Stimulated activated naive CD4-positive, alpha-beta T cell (primary cell): ENCODE results near the gene OTC.

Experiments used
- DNase-seq, 6 experiments: peaks; one replicate each; lab custom pipeline; 2025; lab: John Stamatoyannopoulos, UW

OTC gene

DNA sequence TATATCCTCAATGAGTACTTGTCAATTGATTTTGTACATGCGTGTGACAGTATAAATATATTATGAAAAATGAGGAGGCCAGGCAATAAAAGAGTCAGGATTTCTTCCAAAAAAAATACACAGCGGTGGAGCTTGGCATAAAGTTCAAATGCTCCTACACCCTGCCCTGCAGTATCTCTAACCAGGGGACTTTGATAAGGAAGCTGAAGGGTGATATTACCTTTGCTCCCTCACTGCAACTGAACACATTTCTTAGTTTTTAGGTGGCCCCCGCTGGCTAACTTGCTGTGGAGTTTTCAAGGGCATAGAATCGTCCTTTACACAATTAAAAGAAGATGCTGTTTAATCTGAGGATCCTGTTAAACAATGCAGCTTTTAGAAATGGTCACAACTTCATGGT, at the start of gene OTC:
OTC (plus strand) TSS at position 243 of the 400 bp plus-strand sequence; CDS start at position 336, 93 bp downstream.
- DNase-seq: no peak

GRCh38 chrX:38304010-38304409, 48.4 kb upstream of the OTC start:
- DNase-seq: no peak

DNA sequence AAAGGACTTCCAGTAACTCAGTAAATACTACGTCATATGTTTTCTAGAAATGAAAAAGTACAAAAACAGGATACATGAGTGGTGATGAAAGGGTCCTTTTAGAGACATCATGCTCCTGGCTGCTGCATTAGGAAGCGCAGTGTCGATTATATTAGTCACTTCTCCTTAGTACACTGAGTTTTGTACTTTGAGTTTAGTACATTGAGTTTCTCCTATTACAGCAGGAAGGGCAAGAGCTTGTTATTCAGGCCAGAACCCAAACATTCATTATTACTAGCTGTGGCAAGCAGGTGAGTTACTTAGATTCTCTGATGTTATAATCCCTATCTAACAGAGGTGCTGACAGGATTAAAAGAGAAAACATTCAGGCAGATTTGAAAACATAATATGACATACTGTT, 46.4 kb upstream of the OTC start:
- no peak for DNase-seq

GRCh38 chrX:38311743-38312142, 40.7 kb upstream of the OTC start:
- no peak for DNase-seq

GRCh38 chrX:38312436-38312835, 40.0 kb upstream of the OTC start:
- DNase-seq: no peak

DNA sequence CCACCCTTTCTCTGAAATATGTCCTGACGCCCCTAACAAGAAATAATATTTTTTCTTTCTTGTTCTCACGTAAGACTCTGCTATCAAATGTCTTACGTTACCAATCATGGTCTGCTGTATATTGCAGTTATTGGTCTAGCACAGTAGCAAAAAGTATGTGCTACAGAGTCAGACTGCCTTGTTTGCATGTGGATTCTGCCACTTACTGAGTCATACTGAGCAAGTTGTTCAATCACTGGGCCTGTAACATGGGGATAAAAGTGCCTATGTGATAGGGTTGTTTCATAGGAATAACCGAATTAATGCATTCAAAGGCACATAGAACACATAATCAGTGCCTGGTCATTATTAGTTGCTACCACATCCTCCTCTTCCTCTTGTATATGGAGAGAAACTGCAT, 39.2 kb upstream of the OTC start:
- no peak for DNase-seq

DNA sequence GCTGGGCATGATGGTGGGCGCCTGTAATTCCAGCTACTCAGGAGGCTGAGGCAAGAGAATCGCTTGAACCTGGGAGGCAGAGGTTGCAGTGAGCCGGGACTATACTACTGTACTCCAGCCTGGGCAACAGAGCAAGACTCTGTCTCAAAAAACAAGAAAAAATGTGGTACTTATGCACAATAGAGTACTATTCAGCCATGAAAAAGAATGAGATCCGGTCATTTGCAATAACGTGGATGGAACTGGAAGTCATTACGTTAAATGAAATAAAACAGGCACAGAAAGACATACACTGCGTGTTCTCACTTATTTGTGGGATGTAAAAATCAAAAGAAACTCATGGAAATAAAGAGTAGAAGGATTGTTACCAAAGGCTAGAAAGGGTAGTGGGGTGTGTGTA, 37.2 kb upstream of the OTC start:
- no peak for DNase-seq

GRCh38 chrX:38318196-38318595, 34.2 kb upstream of the OTC start:
- DNase-seq: no peak

GRCh38 chrX:38318606-38319005, 33.8 kb upstream of the OTC start:
- no peak for DNase-seq

GRCh38 chrX:38320819-38321218, 31.6 kb upstream of the OTC start:
- DNase-seq: no peak

- DNase-seq: no peak
These were observed 26.3 kb upstream of the OTC start for GRCh38 chrX:38326086-38326485.

DNA sequence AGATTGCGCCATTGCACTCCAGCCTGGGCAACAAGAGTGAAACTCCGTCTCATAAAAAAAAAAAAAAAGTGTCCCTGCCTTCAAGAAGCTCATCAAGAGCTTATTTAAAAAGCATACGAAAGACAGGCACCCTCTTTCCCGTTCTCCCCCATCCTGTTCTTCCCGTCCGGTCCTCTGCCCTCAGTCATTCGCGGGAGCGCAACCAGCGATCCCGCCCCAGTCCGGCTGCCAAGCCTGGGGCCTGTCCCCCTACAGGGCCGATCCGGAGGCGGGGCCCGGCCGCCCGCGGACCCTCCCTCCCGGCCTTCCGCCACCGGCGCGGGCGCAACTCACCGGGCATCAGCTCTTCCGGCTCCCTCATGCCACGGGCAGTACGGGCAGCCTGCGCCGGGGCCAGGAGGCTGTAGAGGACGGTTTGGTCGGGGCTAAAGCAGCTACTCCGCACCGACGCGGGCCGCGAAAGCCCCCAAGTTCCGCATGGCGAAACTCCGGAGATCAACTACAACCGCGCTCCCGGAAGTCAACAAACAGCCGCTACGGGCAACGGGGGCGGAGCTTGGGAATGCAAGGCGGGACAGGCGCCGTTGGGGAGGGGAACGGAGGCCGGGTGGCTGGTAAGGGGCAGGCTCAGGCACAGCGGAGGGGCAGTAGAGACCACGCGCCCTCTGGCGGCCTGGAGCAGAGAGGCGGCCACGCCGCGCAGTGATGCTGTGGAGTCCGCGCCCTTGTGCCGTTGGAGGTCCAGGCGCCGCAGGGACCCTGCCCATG, 25.2 kb upstream of the OTC start, which contains the start of gene RPGR:
RPGR (minus strand) TSS at position 503 of the 768 bp plus-strand sequence; CDS start at position 361, 142 bp downstream.
- DNase-seq: peak; percentile 80 to 89 (median 86)

DNA sequence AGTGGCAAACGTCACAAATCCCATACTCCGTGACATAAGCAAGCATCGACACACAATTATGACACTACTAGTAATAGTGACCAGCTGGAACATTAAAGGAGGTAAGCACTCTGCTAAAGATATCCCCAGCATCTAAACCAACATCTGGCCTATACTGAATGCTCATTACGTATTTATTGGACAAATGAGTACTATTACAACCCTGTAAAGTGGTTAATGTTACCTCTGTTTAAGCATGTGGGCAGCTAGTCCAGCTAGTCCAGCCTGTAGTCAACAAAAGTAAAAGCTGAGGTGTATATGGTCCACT, 24.7 kb upstream of the OTC start:
- DNase-seq: no peak

GRCh38 chrX:38332505-38332904, 19.9 kb upstream of the OTC start:
- DNase-seq: no peak

DNA sequence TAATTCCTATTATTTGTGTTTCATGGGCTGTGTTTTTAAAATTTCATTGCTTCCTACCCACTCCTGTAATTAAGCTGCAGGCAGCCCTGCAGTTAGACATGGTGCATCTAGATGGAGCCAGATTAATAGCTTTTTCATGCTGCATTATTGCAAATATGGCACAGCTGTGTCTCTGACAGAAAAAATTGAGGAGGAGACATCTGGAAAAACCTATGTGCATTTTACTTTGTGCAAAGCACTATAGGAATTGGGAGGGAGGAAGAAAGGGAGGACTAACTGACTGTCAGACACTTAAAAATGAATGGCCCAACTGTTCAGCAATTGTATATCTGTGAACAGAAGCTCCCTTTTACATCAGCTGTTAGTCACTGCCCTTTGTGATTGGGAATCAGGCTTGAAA, 17.0 kb upstream of the OTC start:
- no peak for DNase-seq

DNA sequence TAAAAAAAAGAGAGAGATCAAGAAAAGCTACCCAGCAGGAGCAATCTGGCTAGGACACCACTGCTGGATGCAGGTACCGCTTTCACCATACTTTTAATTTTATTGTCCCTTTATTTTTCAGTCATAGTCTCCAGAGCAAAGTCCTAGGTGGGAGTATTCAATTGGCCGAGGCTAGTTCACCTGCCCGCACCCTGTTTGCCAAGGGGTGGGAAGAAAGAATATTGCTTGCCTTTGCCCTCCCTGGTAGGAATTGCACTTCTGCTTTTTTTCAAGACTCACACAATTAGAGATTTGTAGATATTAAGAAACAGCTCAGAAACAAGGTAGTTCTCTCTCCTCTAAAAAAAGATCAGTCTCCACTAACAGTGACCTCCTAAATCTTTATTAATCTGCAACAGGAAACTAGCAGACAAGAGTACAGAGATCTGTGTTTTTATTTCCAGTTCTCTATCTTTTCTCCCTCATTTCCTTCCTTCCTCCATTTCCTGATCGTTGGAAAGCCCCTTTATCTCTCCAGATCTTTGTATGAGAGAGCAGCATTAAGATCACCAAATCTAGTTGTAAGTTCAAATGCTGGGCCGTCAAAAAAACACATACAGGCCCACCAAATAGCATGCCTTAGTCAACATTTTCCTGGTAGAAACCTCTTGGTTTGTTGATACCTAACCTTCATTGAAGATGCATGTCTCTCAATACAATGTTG, 15.7 kb upstream of the OTC start:
- no peak for DNase-seq

DNA sequence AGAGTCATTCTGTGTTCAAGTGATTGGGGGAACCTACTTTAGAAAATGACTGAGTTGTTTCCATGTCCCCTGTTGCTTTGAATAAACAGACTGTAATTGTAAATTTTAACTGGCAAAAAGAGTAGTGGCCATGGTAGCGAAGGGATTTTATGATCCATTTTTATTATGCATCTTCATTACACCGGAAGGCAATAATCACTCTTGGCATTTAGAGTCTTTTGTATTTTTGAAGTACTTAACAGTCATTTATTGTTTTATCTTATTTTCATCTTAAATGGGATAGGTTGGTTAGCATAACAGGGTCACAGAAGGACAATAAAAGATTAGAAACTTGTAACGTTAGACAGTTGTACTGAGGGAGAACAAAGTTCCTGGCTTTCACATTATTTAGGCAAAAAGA, 11.0 kb upstream of the OTC start:
- no peak for DNase-seq

- DNase-seq: no peak
These were observed 9.3 kb upstream of the OTC start for GRCh38 chrX:38342853-38343778.

DNA sequence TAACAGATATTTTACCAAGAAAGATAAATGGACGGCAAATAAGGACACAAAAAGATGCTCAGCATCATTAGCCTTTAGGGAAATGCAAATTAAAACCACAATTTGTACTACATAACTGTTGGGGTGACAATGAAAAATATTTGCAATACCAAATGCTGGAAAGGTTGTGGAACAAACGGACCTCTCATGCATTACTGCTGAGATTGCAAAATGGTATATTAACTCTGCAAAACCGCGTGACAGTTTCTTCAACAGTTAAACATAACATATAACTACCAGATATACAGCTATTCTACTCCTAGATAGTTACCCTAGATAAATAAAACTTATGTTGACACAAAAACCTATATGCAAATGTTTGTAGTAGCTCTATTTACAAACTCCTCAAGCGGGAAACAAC, 6.3 kb upstream of the OTC start:
- no peak for DNase-seq

DNA sequence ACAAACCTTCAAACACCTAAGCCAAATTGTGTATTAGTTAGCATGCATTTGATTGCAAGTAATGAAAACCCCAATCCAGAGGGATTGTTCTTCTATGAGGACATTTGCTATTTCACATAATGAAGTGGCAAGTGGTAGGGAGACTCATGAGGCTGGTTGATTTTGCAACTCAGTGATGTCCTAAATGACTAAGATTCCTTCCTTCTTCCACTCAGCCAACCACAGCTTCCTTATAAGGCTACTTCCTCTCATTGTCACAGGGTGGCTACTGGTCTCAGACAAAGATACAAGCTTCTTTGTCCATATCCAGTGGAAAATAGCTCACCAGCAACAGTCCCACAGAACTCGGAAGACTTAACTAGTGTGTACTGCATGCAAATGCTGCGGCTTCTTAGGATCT, 5.3 kb upstream of the OTC start:
- DNase-seq: no peak

- DNase-seq: no peak
These were observed 1.1 kb upstream of the OTC start for GRCh38 chrX:38351346-38351745.

DNA sequence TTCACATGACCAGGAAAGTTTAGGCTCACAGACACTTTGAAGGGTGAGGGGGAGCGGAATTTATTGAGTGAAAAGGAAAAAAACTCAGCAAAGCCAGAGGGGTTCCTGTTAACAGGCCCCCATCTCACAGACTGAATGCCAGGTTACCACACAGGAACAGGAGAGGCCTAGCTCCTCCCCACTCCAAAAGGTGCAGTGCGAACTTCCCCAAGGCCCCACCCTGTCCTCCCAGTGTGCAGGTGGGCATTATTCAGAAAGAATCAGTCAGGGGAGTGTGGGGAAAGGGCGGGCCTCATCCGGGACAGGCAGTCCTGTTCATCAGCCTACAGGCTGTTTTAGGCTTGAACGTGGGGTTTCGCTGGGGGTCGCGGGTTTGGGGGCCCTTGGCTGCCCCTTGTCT, 4.0 kb downstream of the OTC start:
- DNase-seq: no peak
